Amniotic epithelial cell (primary cell): ENCODE data around the gene ZSCAN32.

Experiments
- DNase-seq: peaks from one replicate; pipeline ENCODE4 v3.0.0-alpha.2; 2010; ENCODE audit warnings: low read depth

The ZSCAN32 gene

DNA sequence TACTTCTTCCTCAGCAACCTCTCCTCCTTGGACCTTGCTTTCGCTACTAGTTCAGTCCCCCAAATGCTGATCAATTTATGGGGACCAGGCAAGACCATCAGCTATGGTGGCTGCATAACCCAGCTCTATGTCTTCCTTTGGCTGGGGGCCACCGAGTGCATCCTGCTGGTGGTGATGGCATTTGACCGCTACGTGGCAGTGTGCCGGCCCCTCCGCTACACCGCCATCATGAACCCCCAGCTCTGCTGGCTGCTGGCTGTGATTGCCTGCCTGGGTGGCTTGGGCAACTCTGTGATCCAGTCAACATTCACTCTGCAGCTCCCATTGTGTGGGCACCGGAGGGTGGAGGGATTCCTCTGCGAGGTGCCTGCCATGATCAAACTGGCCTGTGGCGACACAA lies 44.7 kb downstream of the ZSCAN32 start:
- no peak for DNase-seq

DNA sequence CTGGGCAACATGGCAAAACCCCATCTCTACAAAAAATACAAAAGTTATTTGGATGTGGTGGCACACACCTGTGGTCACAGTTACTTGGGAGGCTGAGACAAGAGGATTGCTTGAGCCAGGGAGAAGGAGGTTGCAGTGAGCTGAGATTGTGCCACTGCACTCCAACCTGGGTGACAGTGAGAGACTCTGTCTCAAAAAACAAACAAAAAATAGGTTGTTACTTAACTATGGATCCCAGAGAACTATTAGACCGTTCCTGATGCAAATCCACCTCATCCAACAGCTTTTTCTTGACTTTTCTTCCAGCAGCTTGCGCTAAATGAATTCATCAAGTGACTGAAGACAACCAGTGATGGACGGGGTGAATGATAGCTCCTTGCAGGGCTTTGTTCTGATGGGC lies 45.2 kb downstream of the ZSCAN32 start, which contains the start of gene OR2C1:
Gene OR2C1, plus strand, starts transcription at position 301 of the 400 bp plus-strand sequence. Its CDS starts 52 bp downstream, at position 353.
- no peak for DNase-seq

DNA sequence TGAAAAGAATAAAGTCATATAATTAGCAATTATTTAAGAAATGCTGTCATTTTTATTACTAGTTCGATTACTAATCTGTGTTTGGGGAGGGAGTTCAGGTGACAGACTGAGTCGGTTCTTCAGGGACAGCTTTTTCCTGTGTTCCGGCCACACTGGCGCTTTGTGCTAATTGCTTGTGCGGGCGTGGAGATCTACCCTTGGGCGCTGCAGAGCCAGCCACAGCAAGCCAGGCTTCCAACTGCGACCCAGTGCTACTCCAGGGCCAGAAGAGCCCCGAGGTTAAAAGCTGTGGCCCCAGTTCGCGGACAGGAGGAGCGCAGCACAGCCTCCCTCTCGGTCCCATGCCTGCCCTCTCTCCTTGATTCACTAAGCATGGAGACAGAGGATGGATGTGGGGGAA lies 51.6 kb downstream of the ZSCAN32 start:
- DNase-seq, result no peak

DNA sequence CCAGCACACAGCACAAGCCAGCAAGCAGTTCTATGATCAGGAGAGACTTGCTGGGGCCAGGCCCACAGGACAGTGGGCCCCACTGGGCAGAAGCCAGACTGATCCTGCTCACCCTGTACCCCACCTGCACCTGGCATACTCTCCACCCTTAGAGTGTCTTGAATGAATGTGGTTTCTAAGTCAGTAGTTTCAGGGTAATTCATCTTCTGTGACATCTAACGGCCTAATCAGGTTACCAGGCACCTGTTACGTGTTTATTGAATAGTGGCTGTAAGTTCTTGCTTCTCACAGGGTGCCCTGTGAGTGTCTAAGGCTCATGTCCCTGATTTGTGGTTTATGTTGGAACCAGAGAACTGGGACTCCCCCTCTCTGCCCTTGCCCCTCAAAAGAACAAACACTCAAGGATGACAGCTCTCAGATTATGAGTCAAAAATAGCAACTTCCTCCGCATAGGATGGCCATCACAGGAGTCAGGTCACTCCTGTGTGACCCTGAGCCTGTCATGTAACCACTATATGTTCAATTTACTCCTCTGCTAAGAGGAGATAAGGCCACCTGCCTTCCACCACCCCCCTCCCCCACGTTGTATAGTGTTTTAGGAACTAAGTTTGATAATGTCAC lies 52.1 kb downstream of the ZSCAN32 start:
- DNase-seq, result no peak

- DNase-seq, result no peak
These were observed 53.2 kb downstream of the ZSCAN32 start for GRCh38 chr16:3347586-3347985.

- DNase-seq, result no peak
These were observed 54.8 kb downstream of the ZSCAN32 start for GRCh38 chr16:3346041-3346440.
